GM12878 (cell line): ENCODE measurements around the gene TCF4. TPM values are rescaled to one million over a fixed set of nuclear protein-coding genes. Genes with fewer than 3 reads are reported as not detected.

ENCODE experiments used
- ATAC-seq: fragments of 200-7000 bp; cut with Tn5 transposase; 3 replicates; pipeline ENCODE4 v1.9.1; 2020; ENCODE audit warnings: mild to moderate bottlenecking, moderate library complexity
- BruUV-seq: library from RNA; stranded (reverse); fragments of 400-500 nt; replicated peaks from 2 replicates; lab custom pipeline; 2021; lab: Mats Ljungman, UMichigan
- CTCF ChIA-PET: fragments of 300-600 bp; sonication (Branson Sonifier 250); formaldehyde crosslinking; extraction: SDS; loops from one replicate; lab custom pipeline; 2021; ENCODE audit warnings: inconsistent platforms; lab: Yijun Ruan, JAX
- POLR2A ChIA-PET: fragments of 350-600 bp; formaldehyde crosslinking; extraction: SDS; loops from one replicate; lab custom pipeline; 2021; ENCODE audit warnings: inconsistent platforms; lab: Charles Lee
- RAD21 ChIA-PET: fragments of 300-600 bp; sonication (Branson Sonifier 250); formaldehyde crosslinking; loops from one replicate; lab custom pipeline; 2023; ENCODE audit warnings: antibody characterized with exemption; ENCODE audit not compliant: unreplicated experiment; lab: Charles Lee
- SMC1A ChIA-PET: fragments of 300-600 bp; sonication (Branson Sonifier 250); formaldehyde crosslinking; loops from one replicate; lab custom pipeline; 2023; ENCODE audit not compliant: unreplicated experiment, uncharacterized antibody; lab: Charles Lee
- DNase-seq: peaks from one replicate; pipeline ENCODE4 v3.0.0-alpha.2; 2011; ENCODE audit warnings: low read depth, low spot score
- FAIRE-seq: peaks from 3 replicates; lab custom pipeline; 2011; peaks lifted over from hg19 to GRCh38; lab: Jason Lieb, UNC
- H2AFZ ChIP-seq: 2 replicates; pipeline ENCODE4 v1.6.0; 2011; ENCODE audit warnings: low read depth, low read length, control low read depth; ENCODE audit not compliant: control insufficient read depth
- H3K27ac ChIP-seq: 2 replicates; pipeline ENCODE4 v1.5.1; 2011; ENCODE audit warnings: control low read depth; ENCODE audit not compliant: control insufficient read depth, insufficient read depth
- H3K27me3 ChIP-seq, 2 experiments: replicated peaks in 1 of 2; 2 replicates each; pipeline versions ENCODE4 v1.6.0 to v1.6.1; 2011; ENCODE audit warnings: low read length in 1 of 2; ENCODE audit not compliant: control insufficient read depth in 2 of 2, insufficient read depth in 2 of 2
- H3K36me3 ChIP-seq, 2 experiments: 2 replicates each; pipeline ENCODE4 v1.5.1; 2011; ENCODE audit warnings: low read length in 1 of 2; ENCODE audit not compliant: control insufficient read depth in 2 of 2, insufficient read depth in 2 of 2
- H3K4me1 ChIP-seq: 2 replicates; pipeline ENCODE4 v1.6.1; 2011; ENCODE audit warnings: mild to moderate bottlenecking, low read length, moderate library complexity, mixed read lengths; ENCODE audit not compliant: control insufficient read depth, insufficient read depth
- H3K4me2 ChIP-seq: 2 replicates; pipeline ENCODE4 v1.6.0; 2011; ENCODE audit warnings: control low read depth; ENCODE audit not compliant: control insufficient read depth, insufficient read depth
- H3K4me3 ChIP-seq: fragments of 200-600 bp; sonication (generic); 2 replicates; pipeline ENCODE4 v1.5.1; 2016
- H3K79me2 ChIP-seq: 2 replicates; pipeline ENCODE4 v1.6.0; 2011; ENCODE audit warnings: low read length; ENCODE audit not compliant: control insufficient read depth, insufficient read depth
- H3K9ac ChIP-seq: 2 replicates; pipeline ENCODE4 v1.8.0; 2011; ENCODE audit warnings: low read length, control low read depth, mixed read lengths; ENCODE audit not compliant: control insufficient read depth, insufficient read depth
- H3K9me3 ChIP-seq: replicated peaks from 3 replicates; pipeline ENCODE4 v1.5.1; 2011; ENCODE audit warnings: mild to moderate bottlenecking, low read length; ENCODE audit not compliant: control insufficient read depth, insufficient read depth
- H4K20me1 ChIP-seq: 2 replicates; pipeline ENCODE4 v1.6.0; 2011; ENCODE audit not compliant: control insufficient read depth, insufficient read depth
- ATF7 ChIP-seq: fragments of 450-650 bp; IDR thresholded peaks from 2 replicates; pipeline ENCODE4 v1.6.1; 2016; ENCODE audit warnings: low read depth, mild to moderate bottlenecking
- CBFB ChIP-seq: IDR thresholded peaks from 2 replicates; pipeline ENCODE4 v1.6.1; 2016; ENCODE audit warnings: antibody characterized with exemption, low read depth
- CHD1 ChIP-seq: IDR thresholded peaks from 2 replicates; pipeline ENCODE4 v1.6.1; 2012; ENCODE audit warnings: low read depth, low read length, improper control_type of control experiment
- CHD2 ChIP-seq: IDR thresholded peaks from 2 replicates; pipeline ENCODE4 v1.6.1; 2011; ENCODE audit warnings: low read depth, low read length, improper control_type of control experiment, borderline replicate concordance
- EP300 ChIP-seq, 2 experiments: fragments of 150-350 bp in 1 of 2; IDR thresholded peaks; 2 replicates each; pipeline ENCODE4 v1.6.1; 2011 to 2012; ENCODE audit warnings: low read depth in 2 of 2, low read length in 2 of 2, borderline replicate concordance in 1 of 2, improper control_type of control experiment in 1 of 2, inconsistent platforms in 1 of 2; ENCODE audit not compliant: control insufficient read depth in 1 of 2
- FOXM1 ChIP-seq: IDR thresholded peaks from 2 replicates; pipeline ENCODE4 v1.6.1; 2012; ENCODE audit warnings: low read depth, mild to moderate bottlenecking, inconsistent platforms, low read length, moderate library complexity
- IKZF1 ChIP-seq: fragments of 450-650 bp; conservative IDR thresholded peaks from 2 replicates; pipeline ENCODE4 v1.6.1; 2017; ENCODE audit warnings: antibody characterized with exemption, mild to moderate bottlenecking
- MYB ChIP-seq: fragments of 150-350 bp; IDR thresholded peaks from 2 replicates; pipeline ENCODE4 v1.6.1; 2014; ENCODE audit warnings: mild to moderate bottlenecking, low read depth, low read length, borderline replicate concordance
- POU2F2 ChIP-seq: IDR thresholded peaks from 3 replicates; pipeline ENCODE4 v1.6.1; 2011; ENCODE audit warnings: low read depth, mild to moderate bottlenecking, low read length, borderline replicate concordance
- RUNX3 ChIP-seq: IDR thresholded peaks from 2 replicates; pipeline ENCODE4 v1.6.1; 2012; ENCODE audit warnings: low read length, inconsistent platforms
- SMAD1 ChIP-seq: fragments of 450-650 bp; IDR thresholded peaks from 2 replicates; pipeline ENCODE4 v1.6.1; 2018; ENCODE audit warnings: mild to moderate bottlenecking, low read depth; ENCODE audit not compliant: partially characterized antibody
- SMC3 ChIP-seq: IDR thresholded peaks from 2 replicates; pipeline ENCODE4 v1.6.1; 2011; ENCODE audit warnings: low read length, improper control_type of control experiment, borderline replicate concordance
- YY1 ChIP-seq: IDR thresholded peaks from 2 replicates; pipeline ENCODE4 v1.6.1; 2011; ENCODE audit warnings: low read depth, mild to moderate bottlenecking, low read length
- WGBS: methylation state at CpG from one replicate; pipeline ENCODE4 v1.1.6; 2016; ENCODE audit warnings: low lambda C conversion rate; ENCODE audit not compliant: insufficient replicate concordance, insufficient coverage; ENCODE audit errors: missing lambda C conversion rate; 5-methylcytosine and 5-hydroxymethylcytosine counted together
- in situ Hi-C: fragments of 300-500 bp; cut with MboI; formaldehyde crosslinking; loops from 9 replicates; pipeline ENCODE4 v1.14.3; 2018; ENCODE audit warnings: mixed read lengths
- intact Hi-C: fragments of 100-400 bp; cut with micrococcal nuclease; formaldehyde crosslinking; loops from one replicate; pipeline ENCODE4 v1.14.2; 2022; ENCODE audit not compliant: unreplicated experiment
- polyA plus RNA-seq, 11 experiments: library from polyadenylated mRNA; depleted of rRNA in 4 of 11; unstranded in 6 of 11; stranded (reverse) in 5 of 11; fragments of >200 nt; fragmentation: Nextera tagmentation in 4 of 11; fragmentation: Illumina TruSeq in 1 of 11; extraction: Ambion mirVana in 4 of 11; extraction: Trizol in 1 of 11; gene quantifications; 1 replicate in 1 of 11; 2 replicates in 10 of 11; pipeline versions ENCODE4 v1.2.1 to v1.2.3, GENCODE V29; 2011 to 2016; ENCODE audit warnings: inconsistent platforms in 2 of 11, missing spikeins in 2 of 11, low read depth in 1 of 11
- total RNA-seq, 4 experiments: library from RNA; depleted of rRNA in 3 of 4; stranded (reverse); fragments of >200 nt in 3 of 4; fragmentation: Illumina TruSeq in 1 of 4; extraction: Trizol in 1 of 4; gene quantifications; 2 replicates each; pipeline versions ENCODE4 v1.2.1 to v1.2.3, GENCODE V29; 2013 to 2021
- TF ChIP-seq, protein P1 (sequence below): fragments of 450-650 bp; IDR thresholded peaks from 2 replicates; pipeline ENCODE4 v1.6.1; 2017; ENCODE audit warnings: mild to moderate bottlenecking
- TF ChIP-seq, protein P2 (sequence below): fragments of 150-350 bp; IDR thresholded peaks from 2 replicates; pipeline ENCODE4 v1.6.1; 2014; ENCODE audit warnings: mild to moderate bottlenecking, low read depth, low read length
- TF ChIP-seq, protein P3 (sequence below): fragments of 450-650 bp; IDR thresholded peaks from 2 replicates; pipeline ENCODE4 v1.6.1; 2018; ENCODE audit warnings: mild to moderate bottlenecking, low read depth, moderate library complexity; ENCODE audit not compliant: partially characterized antibody

TCF4 gene
- total and polyA plus RNA-seq, 10 of the 15 experiments (the other 5 are each of a cell fraction or from before 2014, with no cell fraction given) = 15.2 to 94.0 (median 31.5) TPM

DNA sequence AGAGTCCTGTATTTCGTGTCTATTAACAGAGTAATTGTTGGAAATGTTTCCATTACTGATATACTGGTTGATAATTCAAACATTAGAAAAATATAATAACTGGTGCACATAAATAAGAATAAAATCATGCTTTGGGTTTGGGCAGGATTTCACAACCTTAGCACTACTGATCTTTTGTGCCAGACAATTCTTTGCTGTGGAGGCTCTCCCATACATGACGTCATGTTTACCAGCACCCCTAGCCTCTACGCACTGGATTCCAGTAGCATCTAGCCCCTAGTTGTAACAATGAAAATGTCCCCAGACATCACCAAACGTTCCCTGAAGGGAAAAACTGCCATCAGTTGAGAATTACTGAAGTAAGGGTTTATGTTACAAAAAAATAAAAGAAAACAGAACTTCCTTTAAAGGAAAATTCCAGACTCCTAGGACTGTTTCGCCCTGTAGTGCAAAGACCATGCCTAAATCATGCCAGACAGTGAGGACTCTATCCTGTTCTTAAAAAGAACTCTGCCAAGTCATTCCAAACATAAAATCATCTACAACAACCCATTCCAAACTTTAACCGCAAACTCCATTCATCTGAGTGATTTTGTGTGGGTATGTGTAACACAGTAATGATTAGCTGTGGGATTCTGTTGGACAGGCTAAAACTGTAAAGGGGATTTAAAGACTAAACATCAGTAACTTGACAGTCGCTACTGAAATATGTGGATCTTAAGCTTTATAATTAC, 315.3 kb downstream of the TCF4 start:
- ChIA-PET CTCF (interaction anchor here (0.8 to 7.6 kb wide), 5 partner anchors 10 to 36 kb away, joined by 3 to 153 read pairs (median 5); no protein-coding TSS in a partner anchor), RAD21 (interaction anchor here (1.1 to 4.9 kb wide), 4 partner anchors 10 to 49 kb away, joined by 4 to 50 read pairs (median 5); no protein-coding TSS in a partner anchor), POLR2A (no interaction called here), SMC1A (interaction anchor here (0.7 to 8.4 kb wide), 9 partner anchors 10 to 202 kb away, joined by 3 to 154 read pairs (median 4); no protein-coding TSS in a partner anchor)
- ATAC-seq (no peak), DNase-seq (no peak), FAIRE-seq (no peak)
- Histone ChIP-seq H2AFZ (no peak overlapping the region), H3K9me3 (no peaks in the 10 kb centered on the region), H4K20me1 (no peaks in the 10 kb centered on the region), H3K27ac (no peak overlapping the region), H3K36me3 (peaks cover 12 to 43% of the 10 kb centered on the region in 2 experiments), H3K4me3 (no peak overlapping the region), H3K9ac (no peak overlapping the region), H3K27me3 (no peaks in the 10 kb centered on the region), H3K4me2 (no peak overlapping the region), H3K79me2 (peaks cover 20% of the 10 kb centered on the region), H3K4me1 (peaks cover 24% of the 10 kb centered on the region)
- intact Hi-C loops (no loop called here), in situ Hi-C loops (no loop called here)
- 94% methylated on average over 7 of the region's 7 CpGs for WGBS
- BruUV-seq = no TSS peak
- TF ChIP-seq MYB (no peak), POU2F2 (no peak), FOXM1 (no peak), YY1 (no peak), CBFB (no peak), IKZF1 (no peak), SMC3 (no peak), CHD2 (no peak), ATF7 (no peak), RUNX3 (no peak), SMAD1 (no peak), EP300 (IDR thresholded peaks at IDR 0.05; ENCODE audit: borderline replicate concordance in 1 of 2, control insufficient read depth in 1 of 2, low read depth in 2 of 2, low read length in 2 of 2) (no peak), CHD1 (no peak)
- TF ChIP-seq, protein P1, sequence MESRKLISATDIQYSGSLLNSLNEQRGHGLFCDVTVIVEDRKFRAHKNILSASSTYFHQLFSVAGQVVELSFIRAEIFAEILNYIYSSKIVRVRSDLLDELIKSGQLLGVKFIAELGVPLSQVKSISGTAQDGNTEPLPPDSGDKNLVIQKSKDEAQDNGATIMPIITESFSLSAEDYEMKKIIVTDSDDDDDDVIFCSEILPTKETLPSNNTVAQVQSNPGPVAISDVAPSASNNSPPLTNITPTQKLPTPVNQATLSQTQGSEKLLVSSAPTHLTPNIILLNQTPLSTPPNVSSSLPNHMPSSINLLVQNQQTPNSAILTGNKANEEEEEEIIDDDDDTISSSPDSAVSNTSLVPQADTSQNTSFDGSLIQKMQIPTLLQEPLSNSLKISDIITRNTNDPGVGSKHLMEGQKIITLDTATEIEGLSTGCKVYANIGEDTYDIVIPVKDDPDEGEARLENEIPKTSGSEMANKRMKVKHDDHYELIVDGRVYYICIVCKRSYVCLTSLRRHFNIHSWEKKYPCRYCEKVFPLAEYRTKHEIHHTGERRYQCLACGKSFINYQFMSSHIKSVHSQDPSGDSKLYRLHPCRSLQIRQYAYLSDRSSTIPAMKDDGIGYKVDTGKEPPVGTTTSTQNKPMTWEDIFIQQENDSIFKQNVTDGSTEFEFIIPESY = no peak
- TF ChIP-seq, protein P2, sequence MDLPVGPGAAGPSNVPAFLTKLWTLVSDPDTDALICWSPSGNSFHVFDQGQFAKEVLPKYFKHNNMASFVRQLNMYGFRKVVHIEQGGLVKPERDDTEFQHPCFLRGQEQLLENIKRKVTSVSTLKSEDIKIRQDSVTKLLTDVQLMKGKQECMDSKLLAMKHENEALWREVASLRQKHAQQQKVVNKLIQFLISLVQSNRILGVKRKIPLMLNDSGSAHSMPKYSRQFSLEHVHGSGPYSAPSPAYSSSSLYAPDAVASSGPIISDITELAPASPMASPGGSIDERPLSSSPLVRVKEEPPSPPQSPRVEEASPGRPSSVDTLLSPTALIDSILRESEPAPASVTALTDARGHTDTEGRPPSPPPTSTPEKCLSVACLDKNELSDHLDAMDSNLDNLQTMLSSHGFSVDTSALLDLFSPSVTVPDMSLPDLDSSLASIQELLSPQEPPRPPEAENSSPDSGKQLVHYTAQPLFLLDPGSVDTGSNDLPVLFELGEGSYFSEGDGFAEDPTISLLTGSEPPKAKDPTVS = no peak
- TF ChIP-seq, protein P3, sequence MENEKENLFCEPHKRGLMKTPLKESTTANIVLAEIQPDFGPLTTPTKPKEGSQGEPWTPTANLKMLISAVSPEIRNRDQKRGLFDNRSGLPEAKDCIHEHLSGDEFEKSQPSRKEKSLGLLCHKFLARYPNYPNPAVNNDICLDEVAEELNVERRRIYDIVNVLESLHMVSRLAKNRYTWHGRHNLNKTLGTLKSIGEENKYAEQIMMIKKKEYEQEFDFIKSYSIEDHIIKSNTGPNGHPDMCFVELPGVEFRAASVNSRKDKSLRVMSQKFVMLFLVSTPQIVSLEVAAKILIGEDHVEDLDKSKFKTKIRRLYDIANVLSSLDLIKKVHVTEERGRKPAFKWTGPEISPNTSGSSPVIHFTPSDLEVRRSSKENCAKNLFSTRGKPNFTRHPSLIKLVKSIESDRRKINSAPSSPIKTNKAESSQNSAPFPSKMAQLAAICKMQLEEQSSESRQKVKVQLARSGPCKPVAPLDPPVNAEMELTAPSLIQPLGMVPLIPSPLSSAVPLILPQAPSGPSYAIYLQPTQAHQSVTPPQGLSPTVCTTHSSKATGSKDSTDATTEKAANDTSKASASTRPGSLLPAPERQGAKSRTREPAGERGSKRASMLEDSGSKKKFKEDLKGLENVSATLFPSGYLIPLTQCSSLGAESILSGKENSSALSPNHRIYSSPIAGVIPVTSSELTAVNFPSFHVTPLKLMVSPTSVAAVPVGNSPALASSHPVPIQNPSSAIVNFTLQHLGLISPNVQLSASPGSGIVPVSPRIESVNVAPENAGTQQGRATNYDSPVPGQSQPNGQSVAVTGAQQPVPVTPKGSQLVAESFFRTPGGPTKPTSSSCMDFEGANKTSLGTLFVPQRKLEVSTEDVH = no peak
